Activated CD4-positive, alpha-beta T cell treated with anti-CD3 and anti-CD28 coated beads, Interleukin-10, Interleukin-2, amounts not matched to agents 100 ng/mL and 50 ng/mL, durations not matched to agents 16 hours and 8 hours (primary cell): Measurements from ENCODE around the gene MYH14.

Source experiments
- DNase-seq: peaks from one replicate; pipeline ENCODE4 v3.0.0-alpha.2; 2020

MYH14 gene

GRCh38 chr19:50203281-50204080 is at the start of gene MYH14:
Gene MYH14, plus strand, starts transcription at chr19:50203622. Its CDS starts 6,744 bp downstream, at chr19:50210366.
- peak; percentile 5 for DNase-seq

- no peak for DNase-seq
These were observed 48.9 kb upstream of the MYH14 start for GRCh38 chr19:50154529-50154928.

GRCh38 chr19:50155520-50156109 is 47.8 kb upstream of the MYH14 start:
- DNase-seq = no peak

- no peak for DNase-seq
These were observed 44.8 kb upstream of the MYH14 start for GRCh38 chr19:50158577-50158976.

GRCh38 chr19:50159078-50159477 is 44.3 kb upstream of the MYH14 start:
- DNase-seq = no peak

- DNase-seq = no peak
These were observed 40.4 kb upstream of the MYH14 start, which contains the start of gene IZUMO2 for GRCh38 chr19:50162988-50163387. Gene IZUMO2, minus strand, starts transcription at chr19:50163281. Its CDS starts 87 bp downstream, at chr19:50163194.

- no peak for DNase-seq
These were observed 36.1 kb upstream of the MYH14 start for GRCh38 chr19:50167314-50167721.

- no peak for DNase-seq
These were observed 31.7 kb upstream of the MYH14 start for GRCh38 chr19:50171752-50172151.

- DNase-seq = no peak
These were observed 30.7 kb upstream of the MYH14 start for GRCh38 chr19:50172726-50173125.

GRCh38 chr19:50173127-50173526 is 30.3 kb upstream of the MYH14 start:
- DNase-seq = peak; percentile 11

GRCh38 chr19:50174100-50174793 is 29.2 kb upstream of the MYH14 start:
- DNase-seq = no peak

- no peak for DNase-seq
These were observed 27.5 kb upstream of the MYH14 start for GRCh38 chr19:50175924-50176323.

- no peak for DNase-seq
These were observed 26.6 kb upstream of the MYH14 start for GRCh38 chr19:50176775-50177174.

GRCh38 chr19:50178320-50178719 is 25.1 kb upstream of the MYH14 start:
- no peak for DNase-seq

GRCh38 chr19:50178859-50179537 is 24.4 kb upstream of the MYH14 start:
- DNase-seq = no peak

- DNase-seq = no peak
These were observed 22.3 kb upstream of the MYH14 start for GRCh38 chr19:50181121-50181520.

GRCh38 chr19:50184196-50184595 is 19.2 kb upstream of the MYH14 start:
- DNase-seq = no peak

GRCh38 chr19:50187937-50188336 is 15.5 kb upstream of the MYH14 start:
- DNase-seq = no peak

- DNase-seq = no peak
These were observed 14.1 kb upstream of the MYH14 start for GRCh38 chr19:50189331-50189730.

- DNase-seq = no peak
These were observed 13.0 kb upstream of the MYH14 start for GRCh38 chr19:50190439-50190891.

GRCh38 chr19:50191216-50191615 is 12.2 kb upstream of the MYH14 start:
- no peak for DNase-seq

GRCh38 chr19:50192463-50193211 is 10.8 kb upstream of the MYH14 start:
- DNase-seq = no peak
